ENCODE measurements around the gene PLBD1. TPM values are rescaled to one million over a fixed set of nuclear protein-coding genes. Genes with fewer than 3 reads are reported as not detected.

The PLBD1 gene
- total and polyA plus RNA-seq, 2 donors (not counting 1 experiment from before 2014, with no cell fraction given): 0.76 to 5.1 TPM

- H3K4me2 ChIP-seq (ENCODE audit: extremely low read depth, insufficient read depth, low read length): no peak overlapping the region
- no peaks in the 10 kb centered on the region for H3K9me3 ChIP-seq (ENCODE audit: control insufficient read depth, insufficient read depth, low read depth, low read length)
Observed at GRCh38 chr12:14612898-14613445, 45.3 kb upstream of the PLBD1 start.

GRCh38 chr12:14612250-14612649 is 44.6 kb upstream of the PLBD1 start:
- no peak overlapping the region for H3K27ac ChIP-seq (ENCODE audit: insufficient read depth, low read length)
- H3K9ac ChIP-seq (ENCODE audit: insufficient read depth, low read length): no peak overlapping the region
- H3K27me3 ChIP-seq (ENCODE audit: control insufficient read depth, insufficient read depth, low read length): no peaks in the 10 kb centered on the region
- DNase-seq (ENCODE audit: low read depth in 2 of 2): no peak
- no peaks in the 10 kb centered on the region for H3K9me3 ChIP-seq (ENCODE audit: control insufficient read depth, insufficient read depth, low read depth, low read length)
- H3K4me3 ChIP-seq (replicated peaks in 1 of 4; ENCODE audit: control extremely low read depth in 1 of 4, insufficient read depth in 1 of 4, low read depth in 3 of 4, low read length in 4 of 4): no peak overlapping the region
- TF ChIP-seq CTCF (conservative IDR thresholded peaks at IDR 0.05 in 1 of 2, IDR thresholded peaks at IDR 0.05 in 1 of 2; ENCODE audit: low read depth in 1 of 2, low read length in 2 of 2) (no peak), EZH2 (IDR thresholded peaks at IDR 0.05; ENCODE audit: low read length, missing control alignments) (no peak)
- H2AFZ ChIP-seq (ENCODE audit: low read length): no peak overlapping the region
- H4K20me1 ChIP-seq (ENCODE audit: control insufficient read depth, extremely low read depth, insufficient read depth, low read length): no peaks in the 10 kb centered on the region
- H3K4me1 ChIP-seq (ENCODE audit: control insufficient read depth, extremely low read depth, insufficient read depth, low read length): no peaks in the 10 kb centered on the region
- H3K36me3 ChIP-seq (ENCODE audit: control insufficient read depth, insufficient read depth, low read length): no peaks in the 10 kb centered on the region
- H3K79me2 ChIP-seq (ENCODE audit: control insufficient read depth, insufficient read depth, low read length): no peaks in the 10 kb centered on the region
- H3K4me2 ChIP-seq (ENCODE audit: extremely low read depth, insufficient read depth, low read length): no peak overlapping the region

More at GRCh38 chr12:14612898-14613445, 45.3 kb upstream of the PLBD1 start:
- Histone ChIP-seq H2AFZ (ENCODE audit: low read length) (no peak overlapping the region), H4K20me1 (ENCODE audit: control insufficient read depth, extremely low read depth, insufficient read depth, low read length) (no peaks in the 10 kb centered on the region), H3K79me2 (ENCODE audit: control insufficient read depth, insufficient read depth, low read length) (no peaks in the 10 kb centered on the region), H3K27me3 (ENCODE audit: control insufficient read depth, insufficient read depth, low read length) (no peaks in the 10 kb centered on the region), H3K4me3 (replicated peaks in 1 of 4; ENCODE audit: control extremely low read depth in 1 of 4, insufficient read depth in 1 of 4, low read depth in 3 of 4, low read length in 4 of 4) (no peak overlapping the region), H3K27ac (ENCODE audit: insufficient read depth, low read length) (no peak overlapping the region), H3K4me1 (ENCODE audit: control insufficient read depth, extremely low read depth, insufficient read depth, low read length) (no peaks in the 10 kb centered on the region), H3K36me3 (ENCODE audit: control insufficient read depth, insufficient read depth, low read length) (no peaks in the 10 kb centered on the region), H3K9ac (ENCODE audit: insufficient read depth, low read length) (no peak overlapping the region)
- no peak for TF ChIP-seq EZH2 (IDR thresholded peaks at IDR 0.05; ENCODE audit: low read length, missing control alignments)
- TF ChIP-seq CTCF (conservative IDR thresholded peaks at IDR 0.05 in 1 of 2, IDR thresholded peaks at IDR 0.05 in 1 of 2; ENCODE audit: low read depth in 1 of 2, low read length in 2 of 2): no peak
- DNase-seq (ENCODE audit: low read depth in 2 of 2): no peak

GRCh38 chr12:14611640-14612203 is 44.0 kb upstream of the PLBD1 start:
- TF ChIP-seq EZH2 (IDR thresholded peaks at IDR 0.05; ENCODE audit: low read length, missing control alignments) (no peak), CTCF (conservative IDR thresholded peaks at IDR 0.05 in 1 of 2, IDR thresholded peaks at IDR 0.05 in 1 of 2; ENCODE audit: low read depth in 1 of 2, low read length in 2 of 2) (no peak)
- no peak for DNase-seq (ENCODE audit: low read depth in 2 of 2)
- Histone ChIP-seq H3K27ac (ENCODE audit: insufficient read depth, low read length) (no peak overlapping the region), H3K4me3 (replicated peaks in 1 of 4; ENCODE audit: control extremely low read depth in 1 of 4, insufficient read depth in 1 of 4, low read depth in 3 of 4, low read length in 4 of 4) (no peak overlapping the region), H3K27me3 (ENCODE audit: control insufficient read depth, insufficient read depth, low read length) (no peaks in the 10 kb centered on the region), H2AFZ (ENCODE audit: low read length) (no peak overlapping the region), H3K4me2 (ENCODE audit: extremely low read depth, insufficient read depth, low read length) (no peak overlapping the region), H3K79me2 (ENCODE audit: control insufficient read depth, insufficient read depth, low read length) (no peaks in the 10 kb centered on the region), H4K20me1 (ENCODE audit: control insufficient read depth, extremely low read depth, insufficient read depth, low read length) (no peaks in the 10 kb centered on the region), H3K9ac (ENCODE audit: insufficient read depth, low read length) (no peak overlapping the region), H3K36me3 (ENCODE audit: control insufficient read depth, insufficient read depth, low read length) (no peaks in the 10 kb centered on the region), H3K9me3 (ENCODE audit: control insufficient read depth, insufficient read depth, low read depth, low read length) (no peaks in the 10 kb centered on the region), H3K4me1 (ENCODE audit: control insufficient read depth, extremely low read depth, insufficient read depth, low read length) (no peaks in the 10 kb centered on the region)

Measured in fibroblast of lung (primary cell).